Vagina (tissue), 2 donors: ENCODE results near the gene PKDCC. TPM values are rescaled to one million over a fixed set of nuclear protein-coding genes. Genes with fewer than 3 reads are reported as not detected.
A peak's percentile ranks its signal among the peaks of the same experiment; 100 is the strongest.

Experiments used
- DNase-seq, 2 donors: peaks; one replicate each; pipeline ENCODE4 v3.0.0-alpha.2; 2017; ENCODE audit errors: extremely low spot score in 2 of 2
- H3K27ac ChIP-seq: fragments of 200-600 bp; sonication (generic); one replicate; pipeline ENCODE4 v1.5.1; 2019
- H3K27me3 ChIP-seq: fragments of 200-600 bp; sonication (generic); one replicate; pipeline ENCODE4 v1.5.1; 2019
- H3K36me3 ChIP-seq, 2 donors: fragments of 200-600 bp; sonication (generic); one replicate each; pipeline ENCODE4 v1.5.1; 2017 to 2019
- H3K4me1 ChIP-seq: fragments of 200-600 bp; sonication (generic); one replicate; pipeline ENCODE4 v1.5.1; 2019
- H3K4me3 ChIP-seq, 2 donors: fragments of 200-600 bp; sonication (generic); 1 replicate in 1 of 2; 2 replicates in 1 of 2; pipeline ENCODE4 v1.5.1; 2016 to 2019
- H3K9me3 ChIP-seq: fragments of 200-600 bp; sonication (generic); one replicate; pipeline ENCODE4 v1.5.1; 2019
- POLR2A ChIP-seq, 2 donors: fragments of 450-650 bp; IDR thresholded peaks; one replicate each; pipeline ENCODE4 v1.6.1; 2017; ENCODE audit warnings: antibody characterized with exemption in 2 of 2, mild to moderate bottlenecking in 2 of 2, moderate library complexity in 2 of 2
- POLR2AphosphoS5 ChIP-seq, 2 donors: sonication (generic); formaldehyde crosslinking; IDR thresholded peaks; one replicate each; pipeline ENCODE4 v1.9.0; 2017; ENCODE audit warnings: antibody characterized with exemption in 2 of 2, mild to moderate bottlenecking in 2 of 2, low read depth in 1 of 2; ENCODE audit not compliant: insufficient read depth in 1 of 2
- intact Hi-C: fragments of 100-400 bp; cut with DNase I; formaldehyde crosslinking; loops from one replicate; pipeline ENCODE4 v1.15.1; 2023
- total RNA-seq: library from RNA; depleted of rRNA; stranded (reverse); fragments of >200 nt; gene quantifications from one replicate; pipeline ENCODE4 v1.2.3, GENCODE V29; 2016
- TF ChIP-seq, protein P1 (sequence below), 3 experiments: fragments of 450-650 bp in 2 of 3; fragments of 200-600 bp in 1 of 3; sonication (generic) in 1 of 3; IDR thresholded peaks; one replicate each; pipeline ENCODE4 v1.5.1; 2017 to 2019; ENCODE audit warnings: antibody characterized with exemption in 3 of 3, mild to moderate bottlenecking in 2 of 3, moderate library complexity in 2 of 3

PKDCC gene
- total RNA-seq, 1 donor from 2014 or later = 146 TPM

DNA sequence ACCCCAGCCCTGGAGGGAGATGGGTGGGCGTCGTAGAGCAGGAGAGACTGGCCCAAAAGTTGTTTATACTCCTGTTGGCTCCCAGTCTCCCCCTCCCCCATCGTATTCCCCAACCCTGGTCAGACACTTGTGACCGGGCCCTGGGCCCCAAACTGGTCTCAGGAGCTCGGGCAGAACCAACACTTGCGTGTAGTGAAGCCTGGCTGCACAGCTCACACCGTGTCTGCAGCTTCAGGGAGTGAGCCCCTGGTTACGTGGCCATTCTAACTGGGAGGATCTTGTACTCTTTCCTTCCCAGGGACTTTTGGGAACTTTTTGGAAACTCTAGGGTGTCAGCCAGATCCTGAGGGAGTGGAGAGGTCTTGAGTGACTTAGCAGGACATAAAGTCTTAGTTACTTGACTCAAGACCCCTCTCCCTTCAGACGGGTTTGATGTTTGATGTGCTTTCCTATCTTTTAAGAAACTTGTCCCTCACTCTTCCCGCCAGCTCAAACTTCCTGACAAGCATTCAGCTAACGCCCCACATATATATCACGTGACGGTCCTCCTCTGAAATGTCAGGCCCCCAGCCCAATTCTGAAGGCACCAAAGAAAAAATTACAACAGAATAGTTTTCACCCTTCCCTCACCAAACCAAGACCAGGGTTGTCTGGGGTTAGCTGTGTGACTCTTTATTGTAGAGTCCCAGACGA is 2.3 kb downstream of the PKDCC start:
- H3K9me3 ChIP-seq = no peaks in the 10 kb centered on the region
- H3K27me3 ChIP-seq = no peaks in the 10 kb centered on the region
- DNase-seq = no peak
- TF ChIP-seq POLR2A (IDR thresholded peaks at IDR 0.05) = peak in 1 of 2 donors; percentile 26
- TF ChIP-seq, protein P1, sequence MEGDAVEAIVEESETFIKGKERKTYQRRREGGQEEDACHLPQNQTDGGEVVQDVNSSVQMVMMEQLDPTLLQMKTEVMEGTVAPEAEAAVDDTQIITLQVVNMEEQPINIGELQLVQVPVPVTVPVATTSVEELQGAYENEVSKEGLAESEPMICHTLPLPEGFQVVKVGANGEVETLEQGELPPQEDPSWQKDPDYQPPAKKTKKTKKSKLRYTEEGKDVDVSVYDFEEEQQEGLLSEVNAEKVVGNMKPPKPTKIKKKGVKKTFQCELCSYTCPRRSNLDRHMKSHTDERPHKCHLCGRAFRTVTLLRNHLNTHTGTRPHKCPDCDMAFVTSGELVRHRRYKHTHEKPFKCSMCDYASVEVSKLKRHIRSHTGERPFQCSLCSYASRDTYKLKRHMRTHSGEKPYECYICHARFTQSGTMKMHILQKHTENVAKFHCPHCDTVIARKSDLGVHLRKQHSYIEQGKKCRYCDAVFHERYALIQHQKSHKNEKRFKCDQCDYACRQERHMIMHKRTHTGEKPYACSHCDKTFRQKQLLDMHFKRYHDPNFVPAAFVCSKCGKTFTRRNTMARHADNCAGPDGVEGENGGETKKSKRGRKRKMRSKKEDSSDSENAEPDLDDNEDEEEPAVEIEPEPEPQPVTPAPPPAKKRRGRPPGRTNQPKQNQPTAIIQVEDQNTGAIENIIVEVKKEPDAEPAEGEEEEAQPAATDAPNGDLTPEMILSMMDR (IDR thresholded peaks at IDR 0.05) = no peak
- peak in 1 of 2 donors; percentile 49 for TF ChIP-seq POLR2AphosphoS5 (IDR thresholded peaks at IDR 0.05; ENCODE audit: insufficient read depth in 1 of 2, low read depth in 1 of 2)
- peak overlapping the region; percentile 89 for H3K27ac ChIP-seq
- no peaks in the 10 kb centered on the region for H3K36me3 ChIP-seq
- peak overlapping the region; percentile 68 to 88 for H3K4me3 ChIP-seq
- peaks cover 67% of the 10 kb centered on the region for H3K4me1 ChIP-seq
- intact Hi-C loops = no loop called here

DNA sequence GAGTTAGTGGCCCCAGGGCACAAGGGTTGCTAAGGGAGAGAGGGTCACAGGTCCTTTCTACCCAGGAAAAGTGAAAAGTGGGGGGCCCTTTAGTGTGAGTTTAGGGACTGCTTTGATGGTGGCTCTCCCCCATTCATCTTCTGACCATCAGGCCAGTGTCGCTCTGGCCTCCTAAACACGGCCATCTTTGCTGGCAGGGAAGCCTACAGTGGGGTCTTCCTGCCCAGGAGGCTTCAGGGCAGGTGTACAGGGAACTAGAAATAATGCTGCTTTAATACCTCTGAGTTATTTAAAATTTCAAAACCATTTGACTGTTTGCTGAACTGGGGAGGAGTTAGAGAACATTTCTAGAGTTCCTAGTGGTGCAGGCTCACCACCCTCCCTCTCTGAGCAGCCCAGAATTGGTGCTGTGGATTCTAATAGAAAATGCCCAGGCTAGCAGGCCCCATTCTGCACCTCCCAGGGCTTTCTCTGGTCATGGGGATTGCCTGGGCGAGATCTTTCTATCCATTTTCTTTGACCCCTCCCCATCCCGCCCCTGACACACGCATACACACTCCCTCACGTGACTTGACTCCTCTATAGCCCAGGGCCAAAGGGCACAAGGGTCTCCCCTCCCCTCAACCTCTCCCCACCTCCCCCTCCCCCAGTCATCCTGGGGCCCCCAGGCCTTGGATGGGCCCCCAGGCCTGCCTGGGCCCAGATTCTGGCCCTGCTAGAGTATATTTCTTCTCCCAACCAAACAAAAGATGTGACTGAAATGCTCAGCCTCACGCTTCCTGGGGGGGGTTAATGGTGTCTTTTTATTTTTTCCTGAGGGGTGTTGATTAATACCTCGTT is 3.1 kb downstream of the PKDCC start:
- no peaks in the 10 kb centered on the region for H3K27me3 ChIP-seq
- H3K9me3 ChIP-seq = no peaks in the 10 kb centered on the region
- intact Hi-C loops = no loop called here
- DNase-seq = no peak
- H3K4me1 ChIP-seq = peaks cover 70% of the 10 kb centered on the region
- H3K4me3 ChIP-seq = peak overlapping the region; percentile 68 to 88
- TF ChIP-seq POLR2A (IDR thresholded peaks at IDR 0.05) (no peak), POLR2AphosphoS5 (IDR thresholded peaks at IDR 0.05; ENCODE audit: insufficient read depth in 1 of 2, low read depth in 1 of 2) (no peak)
- TF ChIP-seq, protein P1 (IDR thresholded peaks at IDR 0.05) = no peak
- peak overlapping the region; percentile 89 for H3K27ac ChIP-seq
- H3K36me3 ChIP-seq = no peaks in the 10 kb centered on the region

DNA sequence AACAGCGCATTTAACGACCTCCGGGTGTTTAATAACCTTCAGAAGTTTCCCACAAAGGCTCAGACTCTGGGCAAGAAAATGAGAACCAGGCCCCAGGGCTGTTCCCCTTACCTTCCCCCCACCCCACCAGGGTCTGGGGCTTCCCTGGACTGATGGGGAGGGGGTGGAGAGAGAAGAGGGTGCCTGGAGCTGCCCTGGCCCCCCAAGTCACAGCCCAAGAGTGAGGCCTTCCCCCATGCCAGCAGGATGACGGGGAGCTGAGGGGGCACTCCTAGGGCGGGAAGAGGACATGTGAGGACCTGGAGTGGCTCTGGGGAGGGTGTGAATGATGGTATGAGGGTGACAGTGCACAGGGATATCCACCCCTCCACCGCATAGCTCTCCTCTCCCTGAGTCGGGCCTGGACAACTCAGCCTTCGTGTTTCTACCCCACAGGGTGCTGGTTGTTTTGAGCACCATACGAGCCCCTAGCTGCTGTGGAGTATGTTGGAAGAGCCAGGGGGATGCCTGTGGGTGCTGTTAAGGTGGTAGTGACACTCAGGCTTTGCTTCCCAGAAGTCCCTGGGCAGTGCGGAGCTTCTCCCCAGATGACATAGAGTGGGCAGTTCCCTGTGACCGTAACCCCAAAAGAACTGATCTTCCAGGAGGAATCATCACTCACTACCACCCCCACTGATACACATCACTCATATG is 3.9 kb downstream of the PKDCC start:
- no peaks in the 10 kb centered on the region for H3K27me3 ChIP-seq
- H3K9me3 ChIP-seq = no peaks in the 10 kb centered on the region
- no peak for DNase-seq
- peak overlapping the region; percentile 89 for H3K27ac ChIP-seq
- no peaks in the 10 kb centered on the region for H3K36me3 ChIP-seq
- intact Hi-C loops = no loop called here
- peaks cover 68% of the 10 kb centered on the region for H3K4me1 ChIP-seq
- peak overlapping the region; percentile 68 to 88 for H3K4me3 ChIP-seq
- TF ChIP-seq, protein P1 (IDR thresholded peaks at IDR 0.05) = no peak
- TF ChIP-seq POLR2A (IDR thresholded peaks at IDR 0.05) (no peak), POLR2AphosphoS5 (IDR thresholded peaks at IDR 0.05; ENCODE audit: insufficient read depth in 1 of 2, low read depth in 1 of 2) (no peak)

DNA sequence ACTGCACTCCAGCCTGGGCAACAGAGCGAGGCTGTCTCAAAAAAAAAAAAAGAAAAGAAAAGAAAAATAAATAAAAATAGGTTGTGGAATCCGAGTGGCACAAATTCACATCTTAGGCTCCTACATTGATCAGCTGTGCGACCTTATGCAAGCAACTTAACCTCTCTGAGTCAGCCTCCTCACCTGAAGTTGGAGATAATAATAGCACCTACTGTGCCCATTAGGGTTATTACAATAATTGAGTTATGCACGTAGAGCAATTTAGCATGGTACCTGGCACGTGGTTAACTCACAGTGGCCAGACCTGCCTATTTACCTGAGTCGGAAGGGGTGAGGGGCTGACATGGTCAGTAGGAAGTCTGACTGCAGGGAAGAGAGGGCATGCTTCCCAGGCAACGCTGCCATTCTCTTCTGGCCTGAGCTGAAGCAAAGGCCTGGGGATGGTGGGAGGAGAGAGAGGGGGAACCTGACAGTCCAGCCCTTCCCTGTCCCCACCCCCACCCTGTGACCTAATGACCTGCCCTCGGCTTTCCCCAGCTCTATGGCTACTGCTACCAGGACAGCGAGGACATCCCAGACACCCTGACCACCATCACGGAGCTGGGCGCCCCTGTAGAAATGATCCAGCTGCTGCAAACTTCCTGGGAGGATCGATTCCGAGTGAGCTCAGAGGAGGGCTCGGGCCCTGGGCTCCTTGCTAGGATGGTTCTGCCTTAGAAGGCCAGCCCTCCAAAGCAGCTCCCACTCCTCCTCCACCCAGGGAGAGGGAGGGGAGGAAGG is 5.1 kb downstream of the PKDCC start:
- TF ChIP-seq POLR2AphosphoS5 (IDR thresholded peaks at IDR 0.05; ENCODE audit: insufficient read depth in 1 of 2, low read depth in 1 of 2) (peak in 1 of 2 donors; percentile 67), POLR2A (IDR thresholded peaks at IDR 0.05) (no peak)
- TF ChIP-seq, protein P1 (IDR thresholded peaks at IDR 0.05) = no peak
- Histone ChIP-seq H3K36me3 (peaks cover 0 to 10% of the 10 kb centered on the region in 2 donors), H3K27me3 (no peaks in the 10 kb centered on the region), H3K4me1 (peaks cover 68% of the 10 kb centered on the region), H3K27ac (peak overlapping the region; percentile 89), H3K4me3 (peak overlapping the region; percentile 68 to 88), H3K9me3 (no peaks in the 10 kb centered on the region)
- DNase-seq = no peak
- intact Hi-C loops = no loop called here
